Heart left ventricle (tissue), 13 donors: ENCODE results near the gene NKD1.

Experiments used
- CTCF ChIP-seq, 12 donors: fragments of 200-600 bp; sonication (generic) in 4 of 12; IDR thresholded peaks; one replicate each; pipeline versions ENCODE4 v1.5.0 to v1.8.0; 2018 to 2022; ENCODE audit warnings: antibody characterized with exemption in 12 of 12, mild to moderate bottlenecking in 5 of 12
- POLR2A ChIP-seq, 2 donors: fragments of 450-650 bp; IDR thresholded peaks; one replicate each; pipeline ENCODE4 v1.6.1; 2017; ENCODE audit warnings: antibody characterized with exemption in 2 of 2, mild to moderate bottlenecking in 2 of 2, moderate library complexity in 2 of 2
- donor health status: ischemic (EF 13 %, LVEDD 7.1; RV severe dilation, severe dysfunction).
- donor health status: DM: no; HTN: yes; CAD: no.
- donor health status: DM: no; HTN: no; CAD: no.
- donor health status: ischemic (EF 25% LVEDD 6.9; RV normal size, moderate dysfunction).
- donor health status: ischemic (EF 25% LVEDD 5.7; RV mildly dilated, moderate dysfunction).
- donor health status: ischemic (EF 35%, LVEDD 5.7; RV mildly dilated, moderate dysfunction).
- donor health status: nonischemic (EF 11% LVEDD 7.7; RV severe dilation, severe dysfunction).
- donor health status: DM: yes; HTN: yes; CAD: no.
- donor health status: PGD.
- donor health status: ischemic (EF 29% LVEDD 5.4; RV normal size, mild dysfunction).
- donor health status: nonischemic (EF 23%, LVEDD 6.1; RV moderate dilation, normal function).

GRCh38 chr16:50600582-50601283 lies 52.5 kb downstream of the NKD1 start:
- TF ChIP-seq POLR2A (IDR thresholded peaks at IDR 0.05): no peak
- no peak for TF ChIP-seq CTCF (IDR thresholded peaks at IDR 0.05)
